ENCODE data around the gene EFR3B. TPM values are rescaled to one million over a fixed set of nuclear protein-coding genes. Genes with fewer than 3 reads are reported as not detected.
A peak's percentile ranks its signal among the peaks of the same experiment; 100 is the strongest.
"Not testable (repeated sequence)": the region's sequence is repeated elsewhere in the genome, so short reads cannot be mapped to it uniquely, and the experiment has no call there.

Gene EFR3B
- polyA plus RNA-seq (2013, experiment 1 of 2): 1.4 TPM
- polyA plus RNA-seq (2013, experiment 2 of 2): 1.4 TPM

DNA sequence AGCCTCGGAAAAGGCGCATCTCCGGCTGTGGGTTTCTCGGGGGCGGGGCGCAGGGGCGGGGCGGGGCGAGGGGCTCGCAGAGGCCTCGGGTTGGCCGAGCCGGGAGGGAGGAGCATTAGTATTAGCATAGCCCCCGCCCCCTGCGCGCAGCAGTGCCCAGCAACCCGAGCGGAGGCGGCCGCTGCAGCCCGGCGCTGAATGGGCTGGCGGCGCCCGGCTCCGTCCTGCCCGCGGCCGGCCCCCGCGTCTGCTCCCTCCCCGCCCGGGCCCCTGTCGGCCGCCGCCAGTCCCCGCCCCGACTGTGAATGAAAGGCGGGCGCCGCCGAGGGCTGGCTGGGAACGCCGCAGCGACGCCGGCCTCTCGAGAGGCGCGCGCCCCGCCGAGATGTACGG is at the start of gene EFR3B:
Gene EFR3B, plus strand, starts transcription at position 149 of the 393 bp plus-strand sequence. Its CDS starts 237 bp downstream, at position 386.
- Histone ChIP-seq H3K27ac (ENCODE audit: low read depth, low read length) (no peak within 1 kb of the TSS), H3K18ac (ENCODE audit: low read length) (peak within 1 kb of the TSS; percentile 78), H2BK120ac (ENCODE audit: low read depth, low read length) (no peak within 1 kb of the TSS), H3K4me2 (ENCODE audit: low read length) (peak within 1 kb of the TSS; percentile 97), H3K4ac (ENCODE audit: low read depth, low read length) (peak within 1 kb of the TSS; percentile 62), H3K79me1 (ENCODE audit: low read length) (no peaks in the 10 kb centered on the region), H3K23ac (ENCODE audit: low read length) (no peak within 1 kb of the TSS), H3K56ac (ENCODE audit: low read length) (peak within 1 kb of the TSS; percentile 83), H3K27me3 (ENCODE audit: insufficient read depth, low read length, poor library complexity) (peaks cover 2% of the 10 kb centered on the region), H3K79me2 (ENCODE audit: control insufficient read depth, insufficient read depth, low read length) (no peaks in the 10 kb centered on the region), H3K9ac (ENCODE audit: low read length) (peak within 1 kb of the TSS; percentile 55), H4K8ac (ENCODE audit: low read depth, low read length) (no peak within 1 kb of the TSS), H2AK5ac (ENCODE audit: low read length) (no peak within 1 kb of the TSS), H3K4me1 (ENCODE audit: control insufficient read depth, low read depth, low read length) (peaks cover 4% of the 10 kb centered on the region), H2BK5ac (ENCODE audit: low read length) (no peak within 1 kb of the TSS), H3K36me3 (ENCODE audit: control insufficient read depth, insufficient read depth, low read length) (no peaks in the 10 kb centered on the region), H4K5ac (ENCODE audit: low read length) (no peak within 1 kb of the TSS), H3K4me3 (ENCODE audit: low read length) (peak within 1 kb of the TSS; percentile 18), H2BK15ac (replicated peaks; ENCODE audit: low read depth) (no peak within 1 kb of the TSS)
- peak; percentile 95 for DNase-seq
- no CpG with 5 or more reads among the region's 54 CpGs for WGBS (ENCODE audit: extremely low coverage, insufficient coverage, low lambda C conversion rate)

GRCh38 chr2:24993406-24994145 is 48.3 kb upstream of the EFR3B start:
- H4K5ac ChIP-seq (ENCODE audit: low read length): no peak overlapping the region
- H3K36me3 ChIP-seq (ENCODE audit: control insufficient read depth, insufficient read depth, low read length): no peaks in the 10 kb centered on the region
- no peak overlapping the region for H4K8ac ChIP-seq (ENCODE audit: low read depth, low read length)
- H3K4me2 ChIP-seq (ENCODE audit: low read length): no peak overlapping the region
- no peak overlapping the region for H2BK15ac ChIP-seq (replicated peaks; ENCODE audit: low read depth)
- H2BK5ac ChIP-seq (ENCODE audit: low read length): no peak overlapping the region
- whole genome bisulfite sequencing (ENCODE audit: extremely low coverage, insufficient coverage, low lambda C conversion rate): no CpG with 5 or more reads among the region's 6 CpGs
- H2AK5ac ChIP-seq (ENCODE audit: low read length): no peak overlapping the region
- H3K79me2 ChIP-seq (ENCODE audit: control insufficient read depth, insufficient read depth, low read length): no peaks in the 10 kb centered on the region
- peaks cover 2% of the 10 kb centered on the region for H3K4me1 ChIP-seq (ENCODE audit: control insufficient read depth, low read depth, low read length)
- H3K27me3 ChIP-seq (ENCODE audit: insufficient read depth, low read length, poor library complexity): no peaks in the 10 kb centered on the region
- H3K79me1 ChIP-seq (ENCODE audit: low read length): no peaks in the 10 kb centered on the region
- H3K9ac ChIP-seq (ENCODE audit: low read length): no peak overlapping the region
- H3K18ac ChIP-seq (ENCODE audit: low read length): no peak overlapping the region
- peak; percentile 34 for DNase-seq
- no peak overlapping the region for H3K23ac ChIP-seq (ENCODE audit: low read length)
- H3K56ac ChIP-seq (ENCODE audit: low read length): no peak overlapping the region
- H3K4me3 ChIP-seq (ENCODE audit: low read length): no peak overlapping the region
- H3K27ac ChIP-seq (ENCODE audit: low read depth, low read length): peak overlapping the region; percentile 21
- H2BK120ac ChIP-seq (ENCODE audit: low read depth, low read length): no peak overlapping the region
- H3K4ac ChIP-seq (ENCODE audit: low read depth, low read length): no peak overlapping the region

DNA sequence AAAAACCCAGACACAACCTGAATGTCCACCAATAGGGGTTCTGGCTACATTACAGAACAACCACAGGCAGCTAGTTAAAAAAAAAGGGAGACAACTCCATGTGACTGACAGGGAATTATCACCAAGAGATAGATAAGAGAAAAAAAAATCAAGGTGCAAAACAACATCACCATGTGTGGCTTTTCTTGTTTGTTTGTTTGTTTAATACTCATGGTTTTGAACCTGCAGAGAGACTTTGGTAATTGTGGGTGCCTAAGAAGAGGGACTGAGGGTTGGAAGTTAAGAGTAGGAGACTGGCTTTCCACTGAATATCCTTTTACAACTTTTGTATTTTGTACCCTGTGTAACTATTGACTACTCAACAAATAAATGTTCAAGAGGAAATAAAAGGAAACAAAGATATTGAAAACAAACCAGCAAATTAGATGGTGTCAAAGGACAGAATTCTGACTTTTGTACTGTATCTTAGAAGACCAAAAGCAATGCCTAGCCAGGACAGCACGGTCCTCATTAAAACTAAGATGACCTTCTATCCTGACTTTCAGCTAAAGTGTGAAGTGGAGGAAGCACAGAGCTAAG is 47.6 kb upstream of the EFR3B start:
- H3K9ac ChIP-seq (ENCODE audit: low read length): no peak overlapping the region
- no peak overlapping the region for H2AK5ac ChIP-seq (ENCODE audit: low read length)
- no peak overlapping the region for H4K8ac ChIP-seq (ENCODE audit: low read depth, low read length)
- no CpG with 5 or more reads among the region's 1 CpG for WGBS (ENCODE audit: extremely low coverage, insufficient coverage, low lambda C conversion rate)
- H2BK120ac ChIP-seq (ENCODE audit: low read depth, low read length): no peak overlapping the region
- no peak overlapping the region for H3K4me3 ChIP-seq (ENCODE audit: low read length)
- H3K79me2 ChIP-seq (ENCODE audit: control insufficient read depth, insufficient read depth, low read length): no peaks in the 10 kb centered on the region
- no peaks in the 10 kb centered on the region for H3K27me3 ChIP-seq (ENCODE audit: insufficient read depth, low read length, poor library complexity)
- H3K27ac ChIP-seq (ENCODE audit: low read depth, low read length): peak overlapping the region; percentile 21
- no peak overlapping the region for H2BK15ac ChIP-seq (replicated peaks; ENCODE audit: low read depth)
- no peak overlapping the region for H3K18ac ChIP-seq (ENCODE audit: low read length)
- no peak overlapping the region for H3K56ac ChIP-seq (ENCODE audit: low read length)
- peaks cover 2% of the 10 kb centered on the region for H3K4me1 ChIP-seq (ENCODE audit: control insufficient read depth, low read depth, low read length)
- H3K4me2 ChIP-seq (ENCODE audit: low read length): no peak overlapping the region
- H3K4ac ChIP-seq (ENCODE audit: low read depth, low read length): no peak overlapping the region
- H3K23ac ChIP-seq (ENCODE audit: low read length): no peak overlapping the region
- H2BK5ac ChIP-seq (ENCODE audit: low read length): no peak overlapping the region
- no peaks in the 10 kb centered on the region for H3K79me1 ChIP-seq (ENCODE audit: low read length)
- DNase-seq: peak; percentile 31
- H4K5ac ChIP-seq (ENCODE audit: low read length): no peak overlapping the region
- H3K36me3 ChIP-seq (ENCODE audit: control insufficient read depth, insufficient read depth, low read length): no peaks in the 10 kb centered on the region

DNA sequence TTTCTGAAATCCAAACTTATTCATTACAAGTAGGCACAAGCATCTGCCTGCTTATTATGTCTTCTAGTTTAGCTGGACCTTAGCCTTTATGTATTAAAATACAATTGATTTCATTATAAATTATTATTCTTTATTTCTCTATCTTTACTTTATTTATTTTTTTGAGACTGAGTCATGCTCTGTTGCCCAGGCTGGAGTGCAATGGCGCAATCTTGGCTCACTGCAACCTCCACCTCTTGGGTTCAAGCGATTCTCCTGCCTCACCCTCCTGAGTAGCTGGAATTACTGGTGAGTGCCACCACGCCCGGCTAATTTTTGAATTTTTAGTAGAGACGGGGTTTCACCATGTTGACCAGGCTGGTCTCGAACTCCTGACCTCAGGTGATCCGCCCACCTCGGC is 42.8 kb upstream of the EFR3B start:
- H3K4me2 ChIP-seq (ENCODE audit: low read length); H2AK5ac ChIP-seq (ENCODE audit: low read length); H4K8ac ChIP-seq (ENCODE audit: low read depth, low read length); H3K27me3 ChIP-seq (ENCODE audit: insufficient read depth, low read length, poor library complexity); H4K5ac ChIP-seq (ENCODE audit: low read length); H3K18ac ChIP-seq (ENCODE audit: low read length); H3K23ac ChIP-seq (ENCODE audit: low read length); DNase-seq; H3K27ac ChIP-seq (ENCODE audit: low read depth, low read length); H3K56ac ChIP-seq (ENCODE audit: low read length); H3K4ac ChIP-seq (ENCODE audit: low read depth, low read length); H3K9ac ChIP-seq (ENCODE audit: low read length); H3K79me1 ChIP-seq (ENCODE audit: low read length); H2BK15ac ChIP-seq (replicated peaks; ENCODE audit: low read depth); H2BK5ac ChIP-seq (ENCODE audit: low read length); H3K36me3 ChIP-seq (ENCODE audit: control insufficient read depth, insufficient read depth, low read length); H3K4me3 ChIP-seq (ENCODE audit: low read length); H3K4me1 ChIP-seq (ENCODE audit: control insufficient read depth, low read depth, low read length); H3K79me2 ChIP-seq (ENCODE audit: control insufficient read depth, insufficient read depth, low read length); H2BK120ac ChIP-seq (ENCODE audit: low read depth, low read length): not testable (repeated sequence)
- no CpG with 5 or more reads among the region's 8 CpGs for WGBS (ENCODE audit: extremely low coverage, insufficient coverage, low lambda C conversion rate)

DNA sequence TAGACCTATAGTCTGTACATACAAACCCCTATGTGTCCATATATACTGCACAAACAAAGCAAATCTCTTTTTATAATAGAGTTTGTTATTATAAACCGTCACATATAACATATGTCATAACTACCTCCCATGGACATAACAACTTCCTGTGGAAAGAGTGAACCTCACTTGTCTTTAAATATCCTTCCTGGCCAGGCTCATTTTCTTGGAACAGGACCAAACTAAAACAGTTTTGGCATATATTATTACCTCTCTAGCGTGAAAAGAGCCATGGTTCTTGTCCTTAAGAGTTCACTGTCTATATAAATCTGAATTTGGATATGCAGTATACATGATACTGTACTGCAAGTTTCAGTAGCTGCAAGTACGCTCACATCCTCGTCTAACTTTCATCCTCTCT is 41.8 kb upstream of the EFR3B start:
- Histone ChIP-seq H3K9ac (ENCODE audit: low read length) (no peak overlapping the region), H3K27me3 (ENCODE audit: insufficient read depth, low read length, poor library complexity) (no peaks in the 10 kb centered on the region), H4K8ac (ENCODE audit: low read depth, low read length) (no peak overlapping the region), H4K5ac (ENCODE audit: low read length) (no peak overlapping the region), H3K23ac (ENCODE audit: low read length) (no peak overlapping the region), H3K4ac (ENCODE audit: low read depth, low read length) (no peak overlapping the region), H2BK120ac (ENCODE audit: low read depth, low read length) (no peak overlapping the region), H2BK5ac (ENCODE audit: low read length) (no peak overlapping the region), H3K79me2 (ENCODE audit: control insufficient read depth, insufficient read depth, low read length) (no peaks in the 10 kb centered on the region), H3K18ac (ENCODE audit: low read length) (no peak overlapping the region), H3K4me3 (ENCODE audit: low read length) (no peak overlapping the region), H2AK5ac (ENCODE audit: low read length) (no peak overlapping the region), H3K4me2 (ENCODE audit: low read length) (no peak overlapping the region), H3K36me3 (ENCODE audit: control insufficient read depth, insufficient read depth, low read length) (no peaks in the 10 kb centered on the region), H3K27ac (ENCODE audit: low read depth, low read length) (no peak overlapping the region), H3K4me1 (ENCODE audit: control insufficient read depth, low read depth, low read length) (no peaks in the 10 kb centered on the region), H3K56ac (ENCODE audit: low read length) (no peak overlapping the region), H3K79me1 (ENCODE audit: low read length) (no peaks in the 10 kb centered on the region), H2BK15ac (replicated peaks; ENCODE audit: low read depth) (no peak overlapping the region)
- WGBS (ENCODE audit: extremely low coverage, insufficient coverage, low lambda C conversion rate): no CpG with 5 or more reads among the region's 4 CpGs
- no peak for DNase-seq

All from mesendoderm (in vitro differentiated cells).